Stimulated activated CD8-positive, alpha-beta memory T cell treated with anti-CD3 and anti-CD28 coated beads, Interleukin-4, amount 100 ng/mL, for 4 hours (primary cell): ENCODE measurements around the gene IL17REL.

Experiments used
- DNase-seq, 2 donors: peaks; one replicate each; pipeline ENCODE4 v3.0.0-alpha.2; 2020; ENCODE audit warnings: low read depth in 2 of 2, low spot score in 1 of 2

The IL17REL gene

GRCh38 chr22:50012211-50013181 lies at the start of gene IL17REL:
IL17REL (minus strand) TSS chr22:50012765; CDS start chr22:50012646, 119 bp downstream.
- DNase-seq = no peak

GRCh38 chr22:50061824-50062355 lies 49.3 kb upstream of the IL17REL start:
- no peak for DNase-seq

- no peak for DNase-seq
These were observed 48.7 kb upstream of the IL17REL start for GRCh38 chr22:50061141-50061823.

GRCh38 chr22:50060441-50061140 lies 48.0 kb upstream of the IL17REL start:
- DNase-seq = no peak

GRCh38 chr22:50059881-50060262 lies 47.3 kb upstream of the IL17REL start:
- no peak for DNase-seq

GRCh38 chr22:50058906-50059880 lies 46.6 kb upstream of the IL17REL start:
- no peak for DNase-seq

- no peak for DNase-seq
These were observed 45.7 kb upstream of the IL17REL start, which contains the start of gene TTLL8 for GRCh38 chr22:50058061-50058905. TTLL8 (minus strand) TSS chr22:50058298.

GRCh38 chr22:50057278-50058060 lies 44.9 kb upstream of the IL17REL start:
- no peak for DNase-seq

- no peak for DNase-seq
These were observed 43.8 kb upstream of the IL17REL start for GRCh38 chr22:50056214-50056972.

GRCh38 chr22:50053861-50054260 lies 41.3 kb upstream of the IL17REL start:
- no peak for DNase-seq

GRCh38 chr22:50051930-50052329 lies 39.4 kb upstream of the IL17REL start:
- DNase-seq = no peak

GRCh38 chr22:50049299-50050195 lies 37.0 kb upstream of the IL17REL start:
- no peak for DNase-seq

- DNase-seq = no peak
These were observed 36.3 kb upstream of the IL17REL start for GRCh38 chr22:50048836-50049235.

GRCh38 chr22:50048061-50048765 lies 35.6 kb upstream of the IL17REL start:
- no peak for DNase-seq

GRCh38 chr22:50047346-50047745 lies 34.8 kb upstream of the IL17REL start:
- no peak for DNase-seq
